CD4-positive, CD25-positive, alpha-beta regulatory T cell (primary cell): ENCODE data around the gene GZMA. TPM values are rescaled to one million over a fixed set of nuclear protein-coding genes. Genes with fewer than 3 reads are reported as not detected.
A peak's percentile ranks its signal among the peaks of the same experiment; 100 is the strongest.

Experiments used
- ATAC-seq, 2 donors: fragments of 150-1000 bp; cut with Tn5 transposase; one replicate each; pipeline ENCODE4 v1.10.0; 2021; ENCODE audit warnings: low read depth in 2 of 2, moderate number of reproducible peaks in 2 of 2, moderate library complexity in 1 of 2
- DNase-seq, 3 donors: peaks; one replicate each; pipeline versions ENCODE4 v3.0.0 to v3.0.0-alpha.2; 2012 to 2022; ENCODE audit warnings: mixed read lengths in 1 of 3
- H3K27ac ChIP-seq: one replicate; pipeline ENCODE4 v1.7.0; 2013; ENCODE audit warnings: mild to moderate bottlenecking, low read length; ENCODE audit not compliant: insufficient read depth, poor library complexity, severe bottlenecking
- H3K27me3 ChIP-seq: one replicate; pipeline ENCODE4 v1.7.0; 2013; ENCODE audit warnings: low read length; ENCODE audit not compliant: control insufficient read depth, insufficient read depth
- H3K36me3 ChIP-seq: one replicate; pipeline ENCODE4 v1.7.0; 2013; ENCODE audit warnings: mild to moderate bottlenecking, low read length, moderate library complexity; ENCODE audit not compliant: control insufficient read depth, insufficient read depth
- H3K4me1 ChIP-seq: 2 replicates; pipeline ENCODE4 v1.7.0; 2013; ENCODE audit warnings: mild to moderate bottlenecking, low read length; ENCODE audit not compliant: insufficient read depth, control insufficient read depth, poor library complexity, severe bottlenecking
- H3K4me3 ChIP-seq: one replicate; pipeline ENCODE4 v1.7.0; 2013; ENCODE audit warnings: low read depth, mild to moderate bottlenecking, low read length, moderate library complexity
- H3K9me3 ChIP-seq, 2 experiments: 1 replicate in 1 of 2; 2 replicates in 1 of 2; pipeline ENCODE4 v1.7.0; 2013; ENCODE audit warnings: low read length in 2 of 2, mild to moderate bottlenecking in 1 of 2, moderate library complexity in 1 of 2; ENCODE audit not compliant: control insufficient read depth in 2 of 2
- H3K27ac Mint-ChIP-seq, 3 donors: one replicate each; pipeline ENCODE4 v1.8.0; 2020 to 2022; ENCODE audit warnings: mild to moderate bottlenecking in 3 of 3, mixed read lengths in 3 of 3, moderate library complexity in 2 of 3
- H3K27me3 Mint-ChIP-seq: one replicate; pipeline ENCODE4 v1.8.0; 2022; ENCODE audit warnings: mild to moderate bottlenecking, mixed read lengths
- H3K36me3 Mint-ChIP-seq: one replicate; pipeline ENCODE4 v1.8.0; 2020; ENCODE audit warnings: mixed read lengths
- H3K4me1 Mint-ChIP-seq, 4 donors: one replicate each; pipeline ENCODE4 v1.8.0; 2020 to 2022; ENCODE audit warnings: mixed read lengths in 4 of 4, mild to moderate bottlenecking in 1 of 4
- H3K4me3 Mint-ChIP-seq, 4 donors: one replicate each; pipeline ENCODE4 v1.8.0; 2020 to 2022; ENCODE audit warnings: mild to moderate bottlenecking in 4 of 4, mixed read lengths in 4 of 4, moderate library complexity in 3 of 4
- H3K9me3 Mint-ChIP-seq, 7 donors: one replicate each; pipeline ENCODE4 v1.8.0; 2020 to 2022; ENCODE audit warnings: mixed read lengths in 7 of 7, mild to moderate bottlenecking in 3 of 7, moderate library complexity in 2 of 7
- polyA plus RNA-seq, 4 donors: library from polyadenylated mRNA; unstranded; fragments of 300-500 nt; fragmentation: Illumina TruSeq; gene quantifications; one replicate each; pipeline ENCODE4 v1.2.3, GENCODE V29; 2021
- total RNA-seq: library from RNA; stranded (reverse); gene quantifications from one replicate; pipeline ENCODE4 v1.2.3, GENCODE V29; 2022

Gene GZMA
- total and polyA plus RNA-seq, 5 donors from 2014 or later, result 22.6 to 107 (median 45.7) TPM

- Histone ChIP-seq H3K27me3 (no peaks in the 10 kb centered on the region), H3K27ac (no peak overlapping the region), H3K4me3 (no peak overlapping the region), H3K36me3 (no peaks in the 10 kb centered on the region), H3K9me3 (no peaks in the 10 kb centered on the region), H3K4me1 (peaks cover 1% of the 10 kb centered on the region)
- Mint-ChIP-seq H3K36me3 (peaks cover 8% of the 10 kb centered on the region), H3K4me1 (peaks cover 0 to 22% (median 15%) of the 10 kb centered on the region in 4 donors), H3K4me3 (no peak overlapping the region), H3K27ac (no peak overlapping the region), H3K9me3 (no peaks in the 10 kb centered on the region), H3K27me3 (peaks cover 4% of the 10 kb centered on the region)
- ATAC-seq (no peak), DNase-seq (no peak)
Observed at GRCh38 chr5:55110217-55110616, 7.8 kb downstream of the GZMA start.

- Mint-ChIP-seq H3K36me3 (no peaks in the 10 kb centered on the region), H3K27me3 (peaks cover 4% of the 10 kb centered on the region), H3K9me3 (no peaks in the 10 kb centered on the region), H3K27ac (peak overlapping the region in 2 of 3 donors; percentile 6 to 63), H3K4me3 (no peak overlapping the region), H3K4me1 (peaks cover 0 to 14% (median 8%) of the 10 kb centered on the region in 4 donors)
- ATAC-seq, result peak in 1 of 2 donors; percentile 50
- no peak for DNase-seq
- H3K9me3 ChIP-seq, result no peaks in the 10 kb centered on the region
- no peaks in the 10 kb centered on the region for H3K4me1 ChIP-seq
- H3K36me3 ChIP-seq, result no peaks in the 10 kb centered on the region
- no peak overlapping the region for H3K27ac ChIP-seq
- H3K4me3 ChIP-seq, result no peak overlapping the region
- no peaks in the 10 kb centered on the region for H3K27me3 ChIP-seq
Observed at GRCh38 chr5:55113327-55113726, 10.9 kb downstream of the GZMA start.

- Mint-ChIP-seq H3K27me3 (peaks cover 4% of the 10 kb centered on the region), H3K4me3 (no peak overlapping the region), H3K27ac (peak overlapping the region in 1 of 3 donors; percentile 63), H3K4me1 (peaks cover 0 to 14% (median 8%) of the 10 kb centered on the region in 4 donors), H3K9me3 (no peaks in the 10 kb centered on the region), H3K36me3 (no peaks in the 10 kb centered on the region)
- no peak overlapping the region for H3K27ac ChIP-seq
- no peaks in the 10 kb centered on the region for H3K36me3 ChIP-seq
- DNase-seq (no peak), ATAC-seq (no peak)
- no peaks in the 10 kb centered on the region for H3K4me1 ChIP-seq
- H3K9me3 ChIP-seq, result no peaks in the 10 kb centered on the region
- no peaks in the 10 kb centered on the region for H3K27me3 ChIP-seq
- no peak overlapping the region for H3K4me3 ChIP-seq
Observed at GRCh38 chr5:55114061-55114460, 11.6 kb downstream of the GZMA start.

GRCh38 chr5:55123365-55123764 is 20.9 kb downstream of the GZMA start:
- Mint-ChIP-seq H3K36me3 (no peaks in the 10 kb centered on the region), H3K4me3 (no peak overlapping the region), H3K27ac (no peak overlapping the region), H3K4me1 (peaks cover 0 to 4% (median 0%) of the 10 kb centered on the region in 4 donors), H3K9me3 (peaks cover 0 to 2% (median 0%) of the 10 kb centered on the region in 7 donors), H3K27me3 (peaks cover 16% of the 10 kb centered on the region)
- H3K9me3 ChIP-seq, result no peaks in the 10 kb centered on the region
- DNase-seq (no peak), ATAC-seq (no peak)
- no peak overlapping the region for H3K27ac ChIP-seq
- no peaks in the 10 kb centered on the region for H3K4me1 ChIP-seq
- H3K4me3 ChIP-seq, result no peak overlapping the region
- no peaks in the 10 kb centered on the region for H3K36me3 ChIP-seq
- peaks cover 4% of the 10 kb centered on the region for H3K27me3 ChIP-seq

GRCh38 chr5:55134053-55134722 is 31.7 kb downstream of the GZMA start:
- peaks cover 47% of the 10 kb centered on the region for H3K27me3 Mint-ChIP-seq
- H3K27ac Mint-ChIP-seq, result no peak overlapping the region
- no peak overlapping the region for H3K27ac ChIP-seq
- no peak overlapping the region for H3K4me3 ChIP-seq
- peaks cover 8 to 12% of the 10 kb centered on the region in 2 experiments for H3K9me3 ChIP-seq
- DNase-seq (peak in 1 of 3 donors; percentile 5), ATAC-seq (no peak)
- peaks cover 2 to 17% (median 7%) of the 10 kb centered on the region in 7 donors for H3K9me3 Mint-ChIP-seq
- H3K4me1 Mint-ChIP-seq, result peaks cover 0 to 15% (median 4%) of the 10 kb centered on the region in 4 donors
- peaks cover 11% of the 10 kb centered on the region for H3K27me3 ChIP-seq
- no peaks in the 10 kb centered on the region for H3K4me1 ChIP-seq
- no peaks in the 10 kb centered on the region for H3K36me3 Mint-ChIP-seq
- H3K36me3 ChIP-seq, result no peaks in the 10 kb centered on the region
- no peak overlapping the region for H3K4me3 Mint-ChIP-seq

- Mint-ChIP-seq H3K9me3 (peaks cover 0 to 8% (median 2%) of the 10 kb centered on the region in 7 donors), H3K4me1 (peaks cover 0 to 15% (median 6%) of the 10 kb centered on the region in 4 donors), H3K27ac (no peak overlapping the region), H3K27me3 (peaks cover 34% of the 10 kb centered on the region), H3K36me3 (no peaks in the 10 kb centered on the region), H3K4me3 (no peak overlapping the region)
- Histone ChIP-seq H3K4me1 (no peaks in the 10 kb centered on the region), H3K9me3 (no peaks in the 10 kb centered on the region), H3K36me3 (no peaks in the 10 kb centered on the region), H3K27ac (no peak overlapping the region), H3K27me3 (peaks cover 6% of the 10 kb centered on the region), H3K4me3 (no peak overlapping the region)
- DNase-seq (no peak), ATAC-seq (no peak)
Observed at GRCh38 chr5:55136521-55136920, 34.1 kb downstream of the GZMA start.

GRCh38 chr5:55140908-55141665 is 38.6 kb downstream of the GZMA start:
- Mint-ChIP-seq H3K27me3 (peaks cover 22% of the 10 kb centered on the region), H3K36me3 (no peaks in the 10 kb centered on the region), H3K9me3 (peaks cover 0 to 3% (median 0%) of the 10 kb centered on the region in 7 donors), H3K4me1 (peaks cover 0 to 11% (median 6%) of the 10 kb centered on the region in 4 donors), H3K27ac (peak overlapping the region in 2 of 3 donors; percentile 32 to 72), H3K4me3 (no peak overlapping the region)
- H3K9me3 ChIP-seq, result no peaks in the 10 kb centered on the region
- no peaks in the 10 kb centered on the region for H3K4me1 ChIP-seq
- H3K27ac ChIP-seq, result no peak overlapping the region
- peaks cover 11% of the 10 kb centered on the region for H3K27me3 ChIP-seq
- DNase-seq, result no peak
- no peak overlapping the region for H3K4me3 ChIP-seq
- no peaks in the 10 kb centered on the region for H3K36me3 ChIP-seq
- ATAC-seq, result no peak
